Activated CD8-positive, alpha-beta T cell treated with anti-CD3 and anti-CD28 coated beads for 36 hours (primary cell): ENCODE results near the gene KRT82. TPM values are rescaled to one million over a fixed set of nuclear protein-coding genes. Genes with fewer than 3 reads are reported as not detected.
A peak's percentile ranks its signal among the peaks of the same experiment; 100 is the strongest.

ENCODE experiments used
- ATAC-seq: fragments of 200-7000 bp; cut with Tn5 transposase; one replicate; pipeline ENCODE4 v1.10.0; 2021; ENCODE audit warnings: mild to moderate bottlenecking, moderate library complexity
- CTCF ChIA-PET: fragments of 350-600 bp; sonication (Branson Sonifier 250); formaldehyde crosslinking; loops from one replicate; lab custom pipeline; 2021; ENCODE audit warnings: antibody characterized with exemption; lab: Charles Lee
- POLR2A ChIA-PET: fragments of 350-600 bp; sonication (Branson Sonifier 250); formaldehyde crosslinking; loops from one replicate; lab custom pipeline; 2021; ENCODE audit warnings: antibody characterized with exemption; lab: Charles Lee
- DNase-seq: peaks from one replicate; pipeline ENCODE4 v3.0.0-alpha.2; 2020
- H3K27ac Mint-ChIP-seq: one replicate; pipeline ENCODE4 v1.8.0; 2021; ENCODE audit warnings: mild to moderate bottlenecking, mixed read lengths
- H3K27me3 Mint-ChIP-seq: one replicate; pipeline ENCODE4 v1.8.0; 2021; ENCODE audit warnings: mixed read lengths
- H3K36me3 Mint-ChIP-seq: one replicate; pipeline ENCODE4 v1.8.0; 2021; ENCODE audit warnings: low read depth, mixed read lengths
- H3K4me1 Mint-ChIP-seq: one replicate; pipeline ENCODE4 v1.8.0; 2021; ENCODE audit warnings: low read depth, mixed read lengths
- H3K4me3 Mint-ChIP-seq: one replicate; pipeline ENCODE4 v1.8.0; 2021; ENCODE audit warnings: mild to moderate bottlenecking, moderate library complexity, mixed read lengths
- H3K9me3 Mint-ChIP-seq: one replicate; pipeline ENCODE4 v1.8.0; 2021; ENCODE audit warnings: mixed read lengths
- CTCF ChIP-seq: fragments of 200-600 bp; IDR thresholded peaks from one replicate; pipeline ENCODE4 v1.8.0; 2022; ENCODE audit warnings: antibody characterized with exemption, mild to moderate bottlenecking
- intact Hi-C: fragments of 100-400 bp; cut with micrococcal nuclease; formaldehyde crosslinking; loops from one replicate; pipeline ENCODE4 v1.10.0; 2022
- total RNA-seq, 2 experiments: library from RNA; stranded (reverse); gene quantifications; one replicate each; pipeline ENCODE4 v1.2.3, GENCODE V29; 2021

Gene KRT82
- total RNA-seq, 2 experiments from 2014 or later = not detected

GRCh38 chr12:52382854-52383253 is 23.3 kb downstream of the KRT82 start:
- no peak for TF ChIP-seq CTCF
- Mint-ChIP-seq H3K27ac (no peak overlapping the region), H3K36me3 (no peaks in the 10 kb centered on the region), H3K9me3 (no peaks in the 10 kb centered on the region), H3K4me1 (peaks cover 13% of the 10 kb centered on the region), H3K4me3 (no peak overlapping the region), H3K27me3 (no peaks in the 10 kb centered on the region)
- POLR2A ChIA-PET = no interaction called here
- intact Hi-C loops = loop anchor here (10.0 kb wide), 1 partner anchor 592 kb away; no protein-coding TSS in a partner anchor
- DNase-seq = peak; percentile 24
- CTCF ChIA-PET = interaction anchor here (1.2 to 1.9 kb wide), 2 partner anchors 10 to 497 kb away, joined by 3 to 8 read pairs; no protein-coding TSS in a partner anchor
- peak; percentile 70 for ATAC-seq

GRCh38 chr12:52381206-52381605 is 24.9 kb downstream of the KRT82 start:
- intact Hi-C loops = loop anchor here (10.0 kb wide), 1 partner anchor 594 kb away; no protein-coding TSS in a partner anchor
- no peak overlapping the region for H3K4me3 Mint-ChIP-seq

GRCh38 chr12:52380271-52380694 is 25.9 kb downstream of the KRT82 start:
- ChIA-PET POLR2A (no interaction called here), CTCF (interaction anchor here (0.7 to 1.5 kb wide), 3 partner anchors 16 to 53 kb away, joined by 3 to 4 read pairs (median 4); no protein-coding TSS in a partner anchor)
- Mint-ChIP-seq H3K4me1 (peaks cover 13% of the 10 kb centered on the region), H3K9me3 (no peaks in the 10 kb centered on the region), H3K27ac (no peak overlapping the region), H3K27me3 (no peaks in the 10 kb centered on the region), H3K4me3 (no peak overlapping the region), H3K36me3 (no peaks in the 10 kb centered on the region)
- ATAC-seq (no peak), DNase-seq (peak; percentile 43)
- TF ChIP-seq CTCF = peak; percentile 42
- intact Hi-C loops = loop anchor here (10.0 kb wide), 1 partner anchor 595 kb away; no protein-coding TSS in a partner anchor

More at GRCh38 chr12:52381206-52381605, 24.9 kb downstream of the KRT82 start:
- ATAC-seq = no peak
- TF ChIP-seq CTCF = no peak
- CTCF ChIA-PET = interaction anchor here (1.1 to 1.9 kb wide), 4 partner anchors 8 to 53 kb away, joined by 4 to 8 read pairs (median 4); no protein-coding TSS in a partner anchor
- H3K27ac Mint-ChIP-seq = no peak overlapping the region
- H3K9me3 Mint-ChIP-seq = no peaks in the 10 kb centered on the region
- no peak for DNase-seq
- no peaks in the 10 kb centered on the region for H3K36me3 Mint-ChIP-seq
- H3K27me3 Mint-ChIP-seq = no peaks in the 10 kb centered on the region
- POLR2A ChIA-PET = no interaction called here
- peaks cover 13% of the 10 kb centered on the region for H3K4me1 Mint-ChIP-seq

GRCh38 chr12:52379536-52379935 is 26.6 kb downstream of the KRT82 start:
- DNase-seq (no peak), ATAC-seq (no peak)
- no peaks in the 10 kb centered on the region for H3K36me3 Mint-ChIP-seq
- POLR2A ChIA-PET = no interaction called here
- no peaks in the 10 kb centered on the region for H3K27me3 Mint-ChIP-seq
- no peak for TF ChIP-seq CTCF
- H3K27ac Mint-ChIP-seq = no peak overlapping the region
- H3K4me1 Mint-ChIP-seq = peaks cover 13% of the 10 kb centered on the region
- H3K9me3 Mint-ChIP-seq = no peaks in the 10 kb centered on the region
- H3K4me3 Mint-ChIP-seq = no peak overlapping the region
- CTCF ChIA-PET = interaction anchor here (0.5 kb wide), 1 partner anchor 21 kb away, joined by 3 read pairs; no protein-coding TSS in a partner anchor
- intact Hi-C loops = loop anchor here (10.0 kb wide), 1 partner anchor 495 kb away; no protein-coding TSS in a partner anchor

- Mint-ChIP-seq H3K36me3 (no peaks in the 10 kb centered on the region), H3K4me3 (no peak overlapping the region), H3K9me3 (peaks cover 3% of the 10 kb centered on the region), H3K4me1 (peaks cover 9% of the 10 kb centered on the region), H3K27ac (no peak overlapping the region), H3K27me3 (no peaks in the 10 kb centered on the region)
- ChIA-PET CTCF (no interaction called here), POLR2A (no interaction called here)
- DNase-seq (no peak), ATAC-seq (no peak)
- no peak for TF ChIP-seq CTCF
- intact Hi-C loops = loop anchor here (10.0 kb wide), 1 partner anchor 497 kb away; no protein-coding TSS in a partner anchor
These were observed 28.0 kb downstream of the KRT82 start for GRCh38 chr12:52378091-52378490.
